Liver (tissue), 9 donors: ENCODE measurements around the gene ALS2CL. TPM values are rescaled to one million over a fixed set of nuclear protein-coding genes. Genes with fewer than 3 reads are reported as not detected.

ENCODE experiments used
- DNase-seq: peaks from one replicate; pipeline ENCODE4 v3.0.0-alpha.2; 2017; ENCODE audit warnings: low spot score
- H3K27ac ChIP-seq, 2 donors: one replicate each; pipeline ENCODE4 v1.7.0; 2013; ENCODE audit warnings: inconsistent platforms in 2 of 2, low read length in 2 of 2, control low read depth in 1 of 2, low read depth in 1 of 2, mild to moderate bottlenecking in 1 of 2
- H3K27me3 ChIP-seq, 4 donors: one replicate each; pipeline versions ENCODE4 v1.6.1 to v1.7.0; 2013; ENCODE audit warnings: low read length in 3 of 4, inconsistent platforms in 1 of 4, mild to moderate bottlenecking in 1 of 4, moderate library complexity in 1 of 4; ENCODE audit not compliant: control insufficient read depth in 4 of 4, insufficient read depth in 4 of 4
- H3K36me3 ChIP-seq, 4 donors: one replicate each; pipeline versions ENCODE4 v1.6.1 to v1.7.0; 2013; ENCODE audit warnings: low read length in 3 of 4, mild to moderate bottlenecking in 3 of 4, low read depth in 1 of 4, moderate library complexity in 1 of 4; ENCODE audit not compliant: control insufficient read depth in 4 of 4, insufficient read depth in 3 of 4
- H3K4me1 ChIP-seq, 4 donors: one replicate each; pipeline versions ENCODE4 v1.6.1 to v1.7.0; 2013; ENCODE audit warnings: low read length in 3 of 4, mild to moderate bottlenecking in 3 of 4, moderate library complexity in 1 of 4; ENCODE audit not compliant: control insufficient read depth in 4 of 4, insufficient read depth in 4 of 4
- H3K4me3 ChIP-seq, 3 donors: one replicate each; pipeline versions ENCODE4 v1.6.1 to v1.7.0; 2013; ENCODE audit warnings: low read length in 3 of 3, control low read depth in 1 of 3, low read depth in 1 of 3, mild to moderate bottlenecking in 1 of 3
- H3K9ac ChIP-seq, 2 donors: one replicate each; pipeline ENCODE4 v1.7.0; 2013; ENCODE audit warnings: low read length in 2 of 2, mild to moderate bottlenecking in 2 of 2, moderate library complexity in 2 of 2, control low read depth in 1 of 2, low read depth in 1 of 2
- H3K9me3 ChIP-seq, 4 donors: one replicate each; pipeline versions ENCODE4 v1.6.1 to v1.7.0; 2013; ENCODE audit warnings: low read length in 3 of 4; ENCODE audit not compliant: control insufficient read depth in 4 of 4
- ATF3 ChIP-seq: IDR thresholded peaks from 2 replicates; pipeline ENCODE4 v1.6.1; 2016; ENCODE audit warnings: antibody characterized with exemption
- EGR1 ChIP-seq, 2 donors: IDR thresholded peaks; 2 replicates each; pipeline ENCODE4 v1.6.1; 2016 to 2018; ENCODE audit warnings: antibody characterized with exemption in 2 of 2, low read depth in 2 of 2
- FOXA1 ChIP-seq: IDR thresholded peaks from 2 replicates; pipeline ENCODE4 v1.6.1; 2016; ENCODE audit warnings: antibody characterized with exemption
- FOXA2 ChIP-seq: IDR thresholded peaks from 2 replicates; pipeline ENCODE4 v1.6.1; 2016; ENCODE audit warnings: antibody characterized with exemption
- GABPA ChIP-seq, 2 donors: IDR thresholded peaks in 1 of 2; conservative IDR thresholded peaks in 1 of 2; 2 replicates each; pipeline ENCODE4 v1.6.1; 2016; ENCODE audit warnings: antibody characterized with exemption in 2 of 2, mild to moderate bottlenecking in 1 of 2, moderate library complexity in 1 of 2
- HNF4A ChIP-seq, 2 donors: conservative IDR thresholded peaks; 2 replicates each; pipeline ENCODE4 v1.6.1; 2016; ENCODE audit warnings: antibody characterized with exemption in 2 of 2, mild to moderate bottlenecking in 2 of 2
- HNF4G ChIP-seq: IDR thresholded peaks from 2 replicates; pipeline ENCODE4 v1.6.1; 2016; ENCODE audit warnings: antibody characterized with exemption
- JUND ChIP-seq, 2 donors: IDR thresholded peaks; 2 replicates each; pipeline ENCODE4 v1.6.1; 2016; ENCODE audit warnings: antibody characterized with exemption in 2 of 2
- NR2F2 ChIP-seq: IDR thresholded peaks from 2 replicates; pipeline ENCODE4 v1.6.1; 2016; ENCODE audit warnings: antibody characterized with exemption
- RAD21 ChIP-seq, 2 donors: IDR thresholded peaks; 2 replicates each; pipeline ENCODE4 v1.6.1; 2016; ENCODE audit warnings: antibody characterized with exemption in 2 of 2, mild to moderate bottlenecking in 2 of 2
- REST ChIP-seq: IDR thresholded peaks from 2 replicates; pipeline ENCODE4 v1.6.1; 2016; ENCODE audit warnings: antibody characterized with exemption, mild to moderate bottlenecking
- RXRA ChIP-seq, 2 donors: IDR thresholded peaks; 2 replicates each; pipeline ENCODE4 v1.6.1; 2017 to 2018; ENCODE audit warnings: antibody characterized with exemption in 2 of 2, mild to moderate bottlenecking in 1 of 2
- TAF1 ChIP-seq: conservative IDR thresholded peaks from 2 replicates; pipeline ENCODE4 v1.6.1; 2016; ENCODE audit warnings: antibody characterized with exemption, mild to moderate bottlenecking
- YY1 ChIP-seq: IDR thresholded peaks from 2 replicates; pipeline ENCODE4 v1.6.1; 2016; ENCODE audit warnings: antibody characterized with exemption, mild to moderate bottlenecking
- ZBTB33 ChIP-seq: IDR thresholded peaks from 2 replicates; pipeline ENCODE4 v1.6.1; 2016; ENCODE audit warnings: antibody characterized with exemption
- WGBS: extraction: QIAGEN DNeasy Blood & Tissue Kit; methylation state at CpG from one replicate; pipeline ENCODE4 v1.1.7; 2013; 5-methylcytosine and 5-hydroxymethylcytosine counted together
- polyA plus RNA-seq, 2 donors: library from polyadenylated mRNA; stranded (reverse) in 1 of 2; unstranded in 1 of 2; fragments of 200-250 nt in 1 of 2; fragments of >200 nt in 1 of 2; fragmentation: Nextera tagmentation in 1 of 2; extraction: Ambion mirVana in 1 of 2; gene quantifications; one replicate each; pipeline versions ENCODE4 v1.2.1 to v1.2.3, GENCODE V29; 2013 to 2015
- total RNA-seq, 2 donors: library from RNA; depleted of rRNA; stranded (reverse); fragments of >200 nt; gene quantifications; one replicate each; pipeline ENCODE4 v1.2.3, GENCODE V29; 2014
- donor health status: healthy.
- donor health status: healthy.
- donor health status: healthy.
- donor health status: healthy.
- donor health status: healthy.

Gene ALS2CL
- total and polyA plus RNA-seq, 4 donors: 0.51 to 22.9 (median 5.7) TPM

GRCh38 chr3:46730819-46731218 is 37.3 kb upstream of the ALS2CL start:
- no peaks in the 10 kb centered on the region for H3K4me1 ChIP-seq
- TF ChIP-seq HNF4A (conservative IDR thresholded peaks at IDR 0.05) (no peak), FOXA2 (no peak), RAD21 (IDR thresholded peaks at IDR 0.05) (no peak), ATF3 (no peak), GABPA (IDR thresholded peaks at IDR 0.05 in 1 of 2, conservative IDR thresholded peaks at IDR 0.05 in 1 of 2) (no peak), RXRA (IDR thresholded peaks at IDR 0.05) (no peak), FOXA1 (no peak)
- no peak overlapping the region for H3K4me3 ChIP-seq
- H3K27me3 ChIP-seq: no peaks in the 10 kb centered on the region
- no peak for DNase-seq
- H3K27ac ChIP-seq: no peak overlapping the region
- no peaks in the 10 kb centered on the region for H3K9me3 ChIP-seq
- H3K9ac ChIP-seq: no peak overlapping the region
- no peaks in the 10 kb centered on the region for H3K36me3 ChIP-seq
- WGBS: 96% methylated on average over 2 of the region's 2 CpGs

- TF ChIP-seq YY1 (no peak), HNF4A (conservative IDR thresholded peaks at IDR 0.05) (no peak), RXRA (IDR thresholded peaks at IDR 0.05) (no peak), GABPA (IDR thresholded peaks at IDR 0.05 in 1 of 2, conservative IDR thresholded peaks at IDR 0.05 in 1 of 2) (no peak), HNF4G (no peak), FOXA1 (no peak), ZBTB33 (no peak), NR2F2 (no peak), ATF3 (no peak), FOXA2 (no peak)
- 88% methylated on average over 4 of the region's 4 CpGs for WGBS
Measured at GRCh38 chr3:46729038-46729437, 35.6 kb upstream of the ALS2CL start.

GRCh38 chr3:46725621-46726314 is 32.3 kb upstream of the ALS2CL start:
- Histone ChIP-seq H3K4me3 (no peak overlapping the region), H3K9me3 (no peaks in the 10 kb centered on the region), H3K9ac (no peak overlapping the region), H3K36me3 (no peaks in the 10 kb centered on the region), H3K27me3 (no peaks in the 10 kb centered on the region), H3K4me1 (no peaks in the 10 kb centered on the region), H3K27ac (no peak overlapping the region)
- WGBS: 77% methylated on average over 6 of the region's 6 CpGs
- no peak for DNase-seq
- TF ChIP-seq FOXA2 (no peak), EGR1 (IDR thresholded peaks at IDR 0.05; ENCODE audit: low read depth in 2 of 2) (no peak), REST (no peak), TAF1 (no peak), ATF3 (no peak), JUND (IDR thresholded peaks at IDR 0.05) (no peak), NR2F2 (no peak)

More at GRCh38 chr3:46729038-46729437, 35.6 kb upstream of the ALS2CL start:
- no peaks in the 10 kb centered on the region for H3K36me3 ChIP-seq
- no peaks in the 10 kb centered on the region for H3K9me3 ChIP-seq
- DNase-seq: no peak
- H3K4me3 ChIP-seq: no peak overlapping the region
- H3K27me3 ChIP-seq: no peaks in the 10 kb centered on the region
- no peak overlapping the region for H3K27ac ChIP-seq
- no peaks in the 10 kb centered on the region for H3K4me1 ChIP-seq
- no peak overlapping the region for H3K9ac ChIP-seq
